SJSA1 (cell line): Measurements from ENCODE around the gene CSTF2T. TPM values are rescaled to one million over a fixed set of nuclear protein-coding genes. Genes with fewer than 3 reads are reported as not detected.

Experiments used
- DNase-seq, 2 experiments: peaks; one replicate each; pipeline ENCODE4 v3.0.0-alpha.2; 2015 to 2020; ENCODE audit warnings: low spot score in 2 of 2, low read depth in 1 of 2
- H3K27ac ChIP-seq: fragments of 250-450 bp; sonication (Bioruptor Pico); 2 replicates; pipeline ENCODE4 v1.5.1; 2020; ENCODE audit warnings: mild to moderate bottlenecking, moderate library complexity
- H3K27me3 ChIP-seq: fragments of 250-450 bp; sonication (Bioruptor Pico); replicated peaks from 2 replicates; pipeline ENCODE4 v1.5.1; 2020; ENCODE audit warnings: mild to moderate bottlenecking, moderate library complexity
- H3K36me3 ChIP-seq: fragments of 250-450 bp; sonication (Bioruptor Pico); 2 replicates; pipeline ENCODE4 v1.5.1; 2020; ENCODE audit warnings: mild to moderate bottlenecking
- H3K4me1 ChIP-seq: fragments of 250-450 bp; sonication (Bioruptor Pico); replicated peaks from 2 replicates; pipeline ENCODE4 v1.6.1; 2021; ENCODE audit warnings: mild to moderate bottlenecking
- H3K4me3 ChIP-seq: fragments of 250-450 bp; sonication (Bioruptor Pico); 2 replicates; pipeline ENCODE4 v1.5.1; 2020; ENCODE audit warnings: mild to moderate bottlenecking
- H3K9me3 ChIP-seq: fragments of 250-450 bp; sonication (Bioruptor Pico); replicated peaks from 2 replicates; pipeline ENCODE4 v1.5.1; 2020; ENCODE audit warnings: mild to moderate bottlenecking
- total RNA-seq: library from RNA; depleted of rRNA; stranded (reverse); fragments of >200 nt; shearing (Covaris generic); gene quantifications from 2 replicates; pipeline ENCODE4 v1.2.3, GENCODE V29; 2014

CSTF2T gene
- total RNA-seq, 1 experiment from 2014 or later, result 32.7 TPM

DNA sequence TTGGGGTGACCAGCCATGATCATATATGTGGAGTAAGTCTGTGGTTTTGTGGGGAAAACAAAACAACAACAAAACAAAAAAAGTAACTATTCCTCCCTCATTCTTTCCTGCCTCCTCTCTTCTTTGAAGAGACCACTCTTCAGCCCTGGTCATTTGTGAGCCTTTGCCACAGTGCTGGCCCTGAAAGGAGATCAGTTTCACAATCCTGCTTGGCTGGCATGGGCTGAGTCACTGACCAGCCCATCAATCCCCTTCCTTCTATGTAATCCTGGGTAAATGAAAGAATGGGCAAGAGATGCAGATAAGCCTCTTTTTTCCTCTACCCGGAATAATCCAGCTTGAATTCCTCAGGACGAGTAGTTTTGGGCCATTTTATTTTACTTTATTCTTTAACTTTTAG, 13.6 kb downstream of the CSTF2T start:
- DNase-seq, result no peak

GRCh38 chr10:51683031-51683691, 16.2 kb downstream of the CSTF2T start:
- Histone ChIP-seq H3K27ac (no peak overlapping the region), H3K4me3 (no peak overlapping the region), H3K9me3 (no peaks in the 10 kb centered on the region), H3K4me1 (no peaks in the 10 kb centered on the region), H3K27me3 (no peaks in the 10 kb centered on the region), H3K36me3 (no peaks in the 10 kb centered on the region)
- no peak for DNase-seq

More for the DNA sequence above, 13.6 kb downstream of the CSTF2T start:
- Histone ChIP-seq H3K27ac (no peak overlapping the region), H3K4me1 (no peaks in the 10 kb centered on the region), H3K4me3 (no peak overlapping the region), H3K9me3 (no peaks in the 10 kb centered on the region), H3K27me3 (no peaks in the 10 kb centered on the region), H3K36me3 (no peaks in the 10 kb centered on the region)

GRCh38 chr10:51679841-51680240, 19.6 kb downstream of the CSTF2T start:
- no peaks in the 10 kb centered on the region for H3K27me3 ChIP-seq
- no peak overlapping the region for H3K27ac ChIP-seq
- no peaks in the 10 kb centered on the region for H3K36me3 ChIP-seq
- H3K4me1 ChIP-seq, result no peaks in the 10 kb centered on the region
- no peaks in the 10 kb centered on the region for H3K9me3 ChIP-seq
- no peak for DNase-seq
- H3K4me3 ChIP-seq, result no peak overlapping the region

GRCh38 chr10:51675088-51675487, 24.3 kb downstream of the CSTF2T start:
- Histone ChIP-seq H3K36me3 (no peaks in the 10 kb centered on the region), H3K27ac (no peak overlapping the region), H3K4me1 (no peaks in the 10 kb centered on the region), H3K27me3 (no peaks in the 10 kb centered on the region), H3K4me3 (no peak overlapping the region), H3K9me3 (no peaks in the 10 kb centered on the region)
- DNase-seq, result no peak

DNA sequence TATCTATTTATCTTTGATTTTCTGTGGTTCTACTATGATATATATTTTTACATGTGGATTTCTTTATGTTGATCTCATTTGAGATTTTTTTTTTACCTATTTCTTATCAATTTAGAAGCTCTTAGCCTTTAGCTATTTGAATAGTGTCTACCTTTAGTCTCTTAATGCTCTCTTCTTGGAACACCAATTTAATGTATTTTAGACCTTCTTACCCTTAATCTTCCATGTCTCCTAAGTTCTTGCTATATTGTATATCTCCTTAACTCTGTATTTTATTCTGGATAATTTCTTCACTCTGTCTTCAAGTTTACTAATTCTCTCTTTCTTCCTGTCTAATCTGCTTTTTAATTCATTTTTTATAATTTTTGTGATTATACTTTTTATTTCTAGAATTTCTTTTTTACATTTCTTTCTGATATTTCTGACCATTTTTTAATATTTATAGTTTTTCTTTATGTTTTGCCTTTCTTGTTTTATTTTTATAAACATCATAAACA, 27.3 kb downstream of the CSTF2T start:
- H3K4me1 ChIP-seq, result no peaks in the 10 kb centered on the region

GRCh38 chr10:51669041-51669440, 30.4 kb downstream of the CSTF2T start:
- Histone ChIP-seq H3K9me3 (no peaks in the 10 kb centered on the region), H3K4me3 (no peak overlapping the region), H3K27me3 (no peaks in the 10 kb centered on the region), H3K27ac (no peak overlapping the region), H3K36me3 (no peaks in the 10 kb centered on the region), H3K4me1 (no peaks in the 10 kb centered on the region)
- no peak for DNase-seq

More for the DNA sequence above, 27.3 kb downstream of the CSTF2T start:
- no peaks in the 10 kb centered on the region for H3K36me3 ChIP-seq
- no peaks in the 10 kb centered on the region for H3K9me3 ChIP-seq
- DNase-seq, result no peak
- no peaks in the 10 kb centered on the region for H3K27me3 ChIP-seq
- no peak overlapping the region for H3K4me3 ChIP-seq
- no peak overlapping the region for H3K27ac ChIP-seq

GRCh38 chr10:51668336-51668689, 31.1 kb downstream of the CSTF2T start:
- no peak overlapping the region for H3K4me3 ChIP-seq
- no peaks in the 10 kb centered on the region for H3K9me3 ChIP-seq
- H3K27me3 ChIP-seq, result no peaks in the 10 kb centered on the region
- H3K4me1 ChIP-seq, result no peaks in the 10 kb centered on the region
- DNase-seq, result no peak
- H3K36me3 ChIP-seq, result no peaks in the 10 kb centered on the region
- no peak overlapping the region for H3K27ac ChIP-seq

GRCh38 chr10:51667678-51668335, 31.6 kb downstream of the CSTF2T start:
- no peak overlapping the region for H3K4me3 ChIP-seq
- no peaks in the 10 kb centered on the region for H3K4me1 ChIP-seq
- no peaks in the 10 kb centered on the region for H3K9me3 ChIP-seq
- no peaks in the 10 kb centered on the region for H3K36me3 ChIP-seq
- no peak for DNase-seq
- H3K27ac ChIP-seq, result no peak overlapping the region
- no peaks in the 10 kb centered on the region for H3K27me3 ChIP-seq

DNA sequence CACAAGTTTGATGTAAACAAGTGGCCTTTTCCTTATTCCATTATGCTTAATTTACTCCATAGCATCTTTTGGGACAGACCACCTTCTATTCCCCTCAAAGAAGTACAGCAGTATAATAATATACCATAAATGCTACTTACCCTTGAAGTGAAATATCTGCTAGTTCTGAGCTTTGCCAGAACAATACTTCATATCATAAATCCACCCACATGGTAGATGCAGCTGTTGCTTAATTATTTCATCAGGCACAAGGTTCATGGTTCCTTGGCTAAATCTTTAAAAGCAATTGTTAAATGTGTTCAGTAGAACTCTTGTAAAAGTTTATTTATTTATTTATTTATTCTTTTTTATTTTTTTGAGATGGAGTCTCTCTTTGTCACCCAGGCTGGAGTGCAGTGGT, 32.9 kb downstream of the CSTF2T start:
- no peak overlapping the region for H3K27ac ChIP-seq
- no peaks in the 10 kb centered on the region for H3K9me3 ChIP-seq
- no peaks in the 10 kb centered on the region for H3K36me3 ChIP-seq
- no peak overlapping the region for H3K4me3 ChIP-seq
- H3K27me3 ChIP-seq, result no peaks in the 10 kb centered on the region
- DNase-seq, result no peak
- H3K4me1 ChIP-seq, result no peaks in the 10 kb centered on the region

GRCh38 chr10:51663086-51663485, 36.3 kb downstream of the CSTF2T start:
- DNase-seq, result no peak
- no peaks in the 10 kb centered on the region for H3K4me1 ChIP-seq
- H3K36me3 ChIP-seq, result no peaks in the 10 kb centered on the region
- H3K27ac ChIP-seq, result no peak overlapping the region
- H3K27me3 ChIP-seq, result no peaks in the 10 kb centered on the region
- no peaks in the 10 kb centered on the region for H3K9me3 ChIP-seq
- no peak overlapping the region for H3K4me3 ChIP-seq

DNA sequence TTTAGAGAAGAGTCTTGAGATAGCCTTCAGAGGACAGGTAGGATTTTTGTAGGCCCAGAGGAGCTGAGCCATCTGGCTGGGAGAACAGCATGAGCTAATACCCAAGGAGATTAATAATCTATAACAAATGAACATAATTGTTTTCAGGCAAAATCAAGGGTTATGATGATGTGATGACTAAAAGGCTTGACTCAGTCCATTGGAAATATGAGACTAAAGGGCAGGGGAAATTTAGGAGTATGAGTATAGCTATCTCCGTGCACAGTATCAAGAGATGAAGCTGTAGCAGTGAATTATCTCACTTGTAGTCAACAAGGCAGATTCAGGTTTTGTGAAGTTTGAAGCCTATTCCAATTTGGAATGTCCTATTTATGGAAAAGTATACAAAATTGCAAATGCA, 40.1 kb downstream of the CSTF2T start:
- H3K36me3 ChIP-seq, result no peaks in the 10 kb centered on the region
- H3K4me1 ChIP-seq, result no peaks in the 10 kb centered on the region
- no peak for DNase-seq
- H3K27me3 ChIP-seq, result no peaks in the 10 kb centered on the region
- H3K4me3 ChIP-seq, result no peak overlapping the region
- H3K27ac ChIP-seq, result no peak overlapping the region
- no peaks in the 10 kb centered on the region for H3K9me3 ChIP-seq

DNA sequence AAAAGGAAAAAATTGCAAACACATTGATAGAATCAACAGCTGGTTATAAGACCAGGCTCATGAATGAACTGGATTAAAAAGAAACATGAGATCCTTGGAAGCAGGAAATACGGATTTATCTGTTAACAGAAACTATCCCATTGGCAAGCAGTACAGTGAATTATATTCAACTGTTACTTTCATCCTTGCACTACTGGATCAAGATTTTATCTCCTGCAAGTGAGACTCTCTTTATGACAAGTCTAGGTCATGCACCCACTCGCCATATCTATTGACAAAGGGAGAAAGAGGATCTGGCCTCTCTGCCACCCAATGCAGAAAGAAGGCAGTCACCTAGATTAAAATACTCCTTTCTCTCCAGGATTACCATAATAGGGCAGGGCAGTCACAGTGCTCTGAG, 41.4 kb downstream of the CSTF2T start:
- H3K27me3 ChIP-seq, result no peaks in the 10 kb centered on the region
- no peaks in the 10 kb centered on the region for H3K9me3 ChIP-seq
- DNase-seq, result no peak
- H3K27ac ChIP-seq, result no peak overlapping the region
- H3K4me1 ChIP-seq, result no peaks in the 10 kb centered on the region
- H3K4me3 ChIP-seq, result no peak overlapping the region
- H3K36me3 ChIP-seq, result no peaks in the 10 kb centered on the region

GRCh38 chr10:51656503-51656902, 42.9 kb downstream of the CSTF2T start:
- Histone ChIP-seq H3K4me1 (no peaks in the 10 kb centered on the region), H3K27me3 (no peaks in the 10 kb centered on the region), H3K36me3 (no peaks in the 10 kb centered on the region), H3K4me3 (no peak overlapping the region), H3K27ac (no peak overlapping the region), H3K9me3 (no peaks in the 10 kb centered on the region)
- DNase-seq, result no peak

DNA sequence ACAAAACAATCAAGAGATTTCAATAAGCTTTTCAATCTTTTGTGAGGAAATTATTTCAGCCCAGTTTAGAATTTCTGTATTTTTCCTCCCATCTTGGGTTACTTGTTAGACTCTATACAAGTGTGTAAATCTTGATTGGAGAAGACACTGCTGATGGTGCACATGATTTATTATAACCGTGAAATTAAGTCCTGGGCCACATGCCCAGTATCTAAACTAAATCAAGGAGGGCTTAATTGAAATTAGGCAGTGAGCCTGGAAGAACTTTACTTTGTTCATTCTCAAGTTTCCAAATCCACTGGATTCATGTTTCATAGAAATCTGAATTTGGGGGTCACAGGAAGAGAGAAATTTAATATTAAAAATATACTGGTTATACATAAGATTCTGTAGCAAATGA, 44.5 kb downstream of the CSTF2T start:
- no peak overlapping the region for H3K27ac ChIP-seq
- no peaks in the 10 kb centered on the region for H3K27me3 ChIP-seq
- H3K36me3 ChIP-seq, result no peaks in the 10 kb centered on the region
- H3K9me3 ChIP-seq, result no peaks in the 10 kb centered on the region
- H3K4me1 ChIP-seq, result no peaks in the 10 kb centered on the region
- no peak for DNase-seq
- no peak overlapping the region for H3K4me3 ChIP-seq
